CD4-positive, alpha-beta T cell treated with Interleukin-21 for 1 hour (primary cell): Measurements from ENCODE around the gene CARS2.
"Not testable (repeated sequence)": the region's sequence is repeated elsewhere in the genome, so short reads cannot be mapped to it uniquely, and the experiment has no call there.

ENCODE experiments used
- DNase-seq: peaks from one replicate; pipeline ENCODE4 v3.0.0-alpha.2; 2020

CARS2 gene

GRCh38 chr13:110681868-110682550 is 23.9 kb downstream of the CARS2 start:
- no peak for DNase-seq

- DNase-seq = peak; percentile 36
Measured at GRCh38 chr13:110680852-110681251, 25.1 kb downstream of the CARS2 start.

GRCh38 chr13:110677731-110678545 is 28.0 kb downstream of the CARS2 start:
- DNase-seq = peak; percentile 6

GRCh38 chr13:110676595-110677587 is 29.0 kb downstream of the CARS2 start:
- DNase-seq = peak; percentile 4

DNA sequence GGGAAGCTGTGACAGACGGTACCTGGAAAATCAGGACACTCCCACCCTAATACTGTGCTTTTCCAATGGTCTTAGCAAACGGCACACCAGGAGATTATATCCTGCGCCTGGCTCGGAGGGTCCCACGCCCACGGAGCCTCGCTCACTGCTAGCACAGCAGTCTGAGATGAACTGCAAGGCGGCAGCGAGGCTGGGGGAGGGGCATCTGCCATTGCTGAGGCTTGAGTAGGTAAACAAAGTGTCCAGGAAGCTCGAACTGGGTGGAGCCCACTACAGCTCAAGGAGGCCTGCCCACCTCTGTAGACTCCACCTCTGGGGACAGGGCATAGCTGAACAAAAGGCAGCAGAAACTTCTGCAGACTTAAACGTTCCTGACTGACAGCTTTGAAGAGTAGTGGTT is 36.1 kb downstream of the CARS2 start:
- not testable (repeated sequence) for DNase-seq

- DNase-seq = no peak
Measured at GRCh38 chr13:110669036-110669435, 36.9 kb downstream of the CARS2 start.

- no peak for DNase-seq
Measured at GRCh38 chr13:110666255-110666533, 39.7 kb downstream of the CARS2 start.

GRCh38 chr13:110665491-110666254 is 40.2 kb downstream of the CARS2 start:
- no peak for DNase-seq

DNA sequence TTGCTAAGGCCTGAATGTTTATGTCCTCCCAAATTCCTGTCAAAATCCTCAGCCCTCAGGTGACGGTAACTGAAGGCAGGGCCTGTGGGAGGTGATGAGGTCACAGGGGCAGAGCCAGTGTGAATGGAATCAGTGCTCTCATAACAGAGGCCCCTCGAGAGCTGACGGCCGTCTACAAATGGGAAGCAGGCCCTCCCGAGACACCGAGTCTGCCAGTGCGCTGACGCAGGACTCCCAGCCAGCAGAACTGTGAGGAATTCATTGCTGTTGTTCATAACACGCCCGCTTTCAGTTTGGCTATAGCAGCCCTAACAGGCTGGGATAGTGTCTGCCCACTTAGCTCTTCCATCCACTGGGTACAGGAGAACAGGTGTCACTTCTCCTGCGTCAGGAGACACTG is 41.2 kb downstream of the CARS2 start:
- no peak for DNase-seq

GRCh38 chr13:110664041-110664440 is 41.9 kb downstream of the CARS2 start:
- no peak for DNase-seq

GRCh38 chr13:110663491-110663890 is 42.4 kb downstream of the CARS2 start:
- DNase-seq = no peak

GRCh38 chr13:110662777-110663443 is 43.0 kb downstream of the CARS2 start:
- DNase-seq = no peak

DNA sequence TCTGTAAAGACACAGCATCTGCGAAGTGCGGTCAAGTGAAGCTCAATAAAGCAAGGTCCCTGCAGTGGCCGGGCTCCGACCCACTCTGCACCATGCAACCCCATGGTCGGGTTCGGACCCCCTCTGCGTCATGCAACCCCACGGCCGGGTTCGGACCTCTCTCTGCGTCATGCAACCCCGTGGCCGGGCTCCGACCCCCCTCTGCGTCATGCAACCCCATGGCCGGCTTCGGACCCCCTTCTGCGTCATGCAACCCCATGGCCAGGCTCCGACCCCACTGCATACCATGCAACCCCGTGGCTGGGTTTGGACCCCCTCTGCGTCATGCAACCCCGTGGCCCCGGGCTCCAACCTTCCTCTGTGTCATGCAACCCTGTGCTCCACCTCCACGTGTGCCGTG is 43.8 kb downstream of the CARS2 start:
- DNase-seq = no peak

GRCh38 chr13:110661256-110661655 is 44.7 kb downstream of the CARS2 start:
- DNase-seq = no peak

- peak; percentile 37 for DNase-seq
Measured at GRCh38 chr13:110658218-110658911, 47.6 kb downstream of the CARS2 start.

GRCh38 chr13:110657196-110657595 is 48.7 kb downstream of the CARS2 start:
- DNase-seq = no peak

DNA sequence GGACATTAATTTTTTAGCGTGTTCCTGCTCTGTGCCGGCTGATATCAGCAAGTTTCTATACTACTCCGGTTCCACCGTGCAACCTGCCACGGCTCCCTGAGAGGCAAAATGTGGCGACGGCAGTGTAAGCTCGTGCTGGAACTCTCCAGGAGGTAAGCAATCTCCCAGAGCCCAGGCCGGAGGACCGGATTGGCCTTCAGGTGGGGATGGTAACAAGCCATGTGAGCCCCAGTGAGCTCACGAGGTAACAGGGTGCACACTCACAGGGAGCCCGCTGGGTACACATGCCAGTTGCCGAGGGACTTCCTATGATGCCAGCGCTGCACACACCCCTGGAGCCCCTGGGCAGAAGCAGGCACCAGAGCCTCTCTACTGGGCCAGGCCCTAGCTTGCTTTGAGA is 52.1 kb downstream of the CARS2 start:
- DNase-seq = no peak

GRCh38 chr13:110653271-110653670 is 52.6 kb downstream of the CARS2 start:
- DNase-seq = no peak

DNA sequence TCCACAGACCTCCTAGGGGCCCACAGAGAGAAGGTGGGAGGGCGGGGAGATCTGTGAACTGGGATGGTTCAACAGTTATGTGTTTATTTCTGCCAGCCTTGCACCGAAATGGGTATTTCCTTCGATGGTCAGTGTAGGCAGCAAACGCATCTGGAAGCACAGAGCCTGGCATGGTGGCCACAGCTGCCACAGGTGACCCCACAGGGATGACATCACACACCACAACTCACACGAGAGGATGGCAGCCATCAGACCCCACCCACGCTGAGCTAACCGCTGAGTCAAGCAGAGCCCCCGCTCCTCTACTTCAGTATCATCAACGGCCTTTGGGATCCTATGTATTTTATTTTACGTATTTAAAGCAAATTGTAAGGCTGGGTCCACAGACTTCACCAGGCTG is 53.2 kb downstream of the CARS2 start:
- DNase-seq = no peak

GRCh38 chr13:110652231-110652730 is 53.6 kb downstream of the CARS2 start:
- DNase-seq = no peak

DNA sequence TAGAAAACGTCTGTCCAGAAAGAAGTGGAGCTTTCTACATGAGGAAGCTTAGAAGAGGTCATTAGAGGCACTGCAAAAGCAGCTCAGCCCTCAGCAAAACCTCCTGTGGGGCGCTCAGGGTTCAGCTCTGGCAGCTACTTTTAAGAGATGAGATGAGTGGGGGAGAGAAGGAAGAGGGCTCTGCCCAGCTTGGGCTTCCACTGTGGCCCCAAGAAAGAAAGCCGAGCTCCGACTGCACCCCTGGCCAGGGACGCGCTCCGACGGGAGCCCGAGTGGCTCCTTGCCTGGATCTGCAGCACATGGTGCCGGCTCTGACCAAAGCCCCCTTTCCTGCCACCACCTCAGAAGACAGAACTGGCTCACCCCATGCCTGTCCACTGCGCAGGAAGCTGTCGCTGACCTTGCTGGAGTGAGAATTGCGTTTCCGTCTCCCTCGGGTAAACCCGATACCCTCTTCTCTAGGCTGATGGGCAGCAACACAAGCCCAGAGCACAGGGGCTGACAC is 54.1 kb downstream of the CARS2 start:
- DNase-seq = no peak
